IPS-11a (cell line): ENCODE results near the gene KRT79.
"Not testable (repeated sequence)": the region's sequence is repeated elsewhere in the genome, so short reads cannot be mapped to it uniquely, and the experiment has no call there.

Experiments
- H3K4me3 ChIP-seq: one replicate; pipeline ENCODE4 v1.5.1; 2013; ENCODE audit warnings: low read depth, low read length, control low read depth

Gene KRT79

GRCh38 chr12:52833922-52834726, at the start of gene KRT79:
Gene KRT79, minus strand, starts transcription at chr12:52834311. Its CDS starts 51 bp downstream, at chr12:52834260.
- no peak within 1 kb of the TSS for H3K4me3 ChIP-seq

- not testable (repeated sequence) for H3K4me3 ChIP-seq
These were observed 46.4 kb upstream of the KRT79 start for GRCh38 chr12:52880499-52880898.

- H3K4me3 ChIP-seq = no peak overlapping the region
These were observed 45.6 kb upstream of the KRT79 start for GRCh38 chr12:52879394-52880351.

GRCh38 chr12:52878507-52879393, 44.6 kb upstream of the KRT79 start:
- H3K4me3 ChIP-seq = no peak overlapping the region

- no peak overlapping the region for H3K4me3 ChIP-seq
These were observed 43.1 kb upstream of the KRT79 start for GRCh38 chr12:52877242-52877641.

GRCh38 chr12:52876372-52876771, 42.3 kb upstream of the KRT79 start:
- H3K4me3 ChIP-seq = no peak overlapping the region

GRCh38 chr12:52874573-52875435, 40.7 kb upstream of the KRT79 start:
- peak overlapping the region; percentile 28 for H3K4me3 ChIP-seq

GRCh38 chr12:52873832-52874572, 39.9 kb upstream of the KRT79 start:
- H3K4me3 ChIP-seq = peak overlapping the region; percentile 33

GRCh38 chr12:52873513-52873831, 39.4 kb upstream of the KRT79 start:
- H3K4me3 ChIP-seq = no peak overlapping the region

GRCh38 chr12:52872644-52873389, 38.7 kb upstream of the KRT79 start:
- H3K4me3 ChIP-seq = no peak overlapping the region

- no peak overlapping the region for H3K4me3 ChIP-seq
These were observed 37.4 kb upstream of the KRT79 start for GRCh38 chr12:52871291-52872039.

GRCh38 chr12:52870361-52871290, 36.5 kb upstream of the KRT79 start:
- H3K4me3 ChIP-seq = no peak overlapping the region

GRCh38 chr12:52867642-52868041, 33.5 kb upstream of the KRT79 start:
- H3K4me3 ChIP-seq = no peak overlapping the region

- H3K4me3 ChIP-seq = no peak overlapping the region
These were observed 33.0 kb upstream of the KRT79 start for GRCh38 chr12:52867152-52867551.

GRCh38 chr12:52865090-52865944, 31.2 kb upstream of the KRT79 start:
- no peak overlapping the region for H3K4me3 ChIP-seq

- no peak overlapping the region for H3K4me3 ChIP-seq
These were observed 27.9 kb upstream of the KRT79 start for GRCh38 chr12:52862023-52862422.
